HK-2 (cell line): Measurements from ENCODE around the gene HTT-AS.

ENCODE experiments used
- DNase-seq: peaks from one replicate; pipeline ENCODE4 v3.0.0-alpha.2; 2018; ENCODE audit not compliant: unreplicated experiment

The HTT-AS gene

DNA sequence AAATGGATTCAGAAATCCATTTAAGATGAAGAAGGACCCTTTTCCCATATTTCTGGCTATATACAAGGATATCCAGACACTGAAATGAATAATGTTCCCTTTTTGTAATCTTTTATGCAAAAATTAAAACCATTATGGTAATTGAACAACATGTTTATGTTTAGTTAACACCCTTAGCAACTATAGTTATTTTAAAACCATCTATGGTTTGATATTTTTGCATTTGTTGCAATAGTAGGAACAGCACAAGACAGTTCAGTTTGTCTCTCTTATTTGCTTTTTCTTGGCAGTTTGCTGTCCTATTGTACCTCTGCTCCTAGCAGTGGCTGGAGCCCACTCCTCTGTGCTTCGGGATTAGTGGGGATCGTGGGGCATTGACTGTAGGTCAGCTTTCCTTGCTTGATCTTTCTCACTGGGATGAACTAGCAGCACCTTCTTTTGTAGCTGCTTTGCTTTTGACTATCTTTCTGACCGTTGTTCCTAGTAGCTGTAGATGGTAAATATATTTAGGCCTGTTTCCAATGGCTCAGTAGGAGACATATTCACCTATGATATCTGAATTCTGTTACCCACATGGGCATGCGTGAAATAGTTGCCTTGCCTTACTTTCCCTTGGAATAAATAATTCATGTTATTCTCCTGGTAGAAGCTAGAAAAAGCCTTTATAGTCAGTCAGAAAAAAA lies 12.9 kb upstream of the HTT-AS start:
- no peak for DNase-seq

DNA sequence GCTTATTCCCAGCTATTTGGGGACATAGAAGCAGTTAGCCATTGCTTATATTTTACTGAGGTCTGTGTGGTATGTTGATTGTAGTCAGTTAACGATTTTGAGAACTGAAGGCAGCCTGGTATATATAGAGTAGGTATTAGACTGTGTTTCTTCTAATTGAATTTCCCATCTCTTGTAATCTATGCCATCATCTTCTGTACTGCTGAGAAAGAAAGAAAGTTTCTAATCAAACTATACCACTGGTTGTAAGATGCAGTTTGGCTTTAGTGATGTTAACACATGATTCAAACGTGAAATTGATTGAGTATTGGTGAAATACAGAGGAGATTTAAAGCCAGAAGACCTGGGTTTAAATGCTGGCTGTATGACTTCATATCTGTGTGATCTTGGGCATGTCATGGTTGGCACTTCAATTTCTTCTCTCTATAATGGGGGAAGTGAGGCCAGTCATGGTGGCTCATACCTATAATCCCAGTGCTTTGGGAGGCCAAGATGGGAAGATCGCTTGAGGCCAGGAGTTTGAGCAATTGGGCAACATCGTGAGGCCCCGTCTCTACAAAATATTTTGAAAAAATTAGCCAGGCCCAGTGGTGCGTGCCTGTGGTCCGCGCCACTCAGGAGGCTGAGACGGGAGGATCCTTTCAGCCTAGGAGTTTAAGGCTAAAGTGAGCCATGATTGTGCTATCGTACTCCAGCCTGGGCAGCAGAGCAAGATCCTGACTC lies 11.8 kb upstream of the HTT-AS start:
- DNase-seq: no peak

DNA sequence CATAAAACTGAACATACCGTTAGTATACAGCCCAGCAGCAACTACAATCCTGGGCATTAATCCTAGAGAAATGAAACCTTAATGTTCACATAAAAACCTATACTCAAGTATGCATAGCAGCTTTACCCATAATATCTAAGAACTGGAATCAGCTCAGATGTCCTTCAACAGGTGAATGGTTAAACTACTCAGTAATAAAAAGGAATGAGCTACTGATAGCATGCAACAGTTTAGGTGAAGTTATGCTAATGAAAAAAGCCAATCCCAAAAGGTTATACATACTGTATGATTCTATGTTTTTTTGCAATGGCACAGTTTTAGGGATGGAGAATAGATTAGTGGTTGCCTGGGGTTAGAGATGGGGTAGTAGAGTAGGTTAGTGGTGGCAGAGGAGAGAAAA lies 9.4 kb upstream of the HTT-AS start:
- no peak for DNase-seq

DNA sequence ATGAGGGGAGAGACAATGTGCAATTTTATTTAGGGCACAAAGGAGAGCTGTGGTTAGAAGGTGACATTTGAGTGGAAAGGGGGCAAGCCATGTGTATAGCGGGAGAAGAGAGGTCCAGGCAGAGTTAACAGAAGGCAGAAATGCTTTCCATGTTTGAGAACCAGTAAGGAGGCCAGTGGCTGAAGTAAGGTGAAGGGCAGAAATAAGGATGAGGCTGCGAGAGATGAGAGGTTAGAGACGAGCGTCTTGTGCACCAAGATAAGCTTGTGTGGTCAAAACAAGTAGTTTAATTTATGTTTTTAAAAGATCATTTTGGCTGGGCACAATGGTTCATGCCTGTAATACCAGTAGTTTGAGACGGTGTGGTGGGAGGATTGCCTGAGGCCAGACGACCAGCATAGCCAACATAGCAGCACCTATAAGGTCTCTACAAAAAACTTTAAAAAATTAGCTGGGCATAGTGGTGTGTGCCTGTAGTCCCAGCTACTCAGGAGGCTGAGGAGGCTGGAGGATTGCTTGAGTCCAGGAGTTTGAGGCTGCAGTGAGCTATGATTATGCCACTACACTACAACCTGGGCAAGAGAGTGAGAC lies 8.7 kb upstream of the HTT-AS start:
- DNase-seq: no peak

DNA sequence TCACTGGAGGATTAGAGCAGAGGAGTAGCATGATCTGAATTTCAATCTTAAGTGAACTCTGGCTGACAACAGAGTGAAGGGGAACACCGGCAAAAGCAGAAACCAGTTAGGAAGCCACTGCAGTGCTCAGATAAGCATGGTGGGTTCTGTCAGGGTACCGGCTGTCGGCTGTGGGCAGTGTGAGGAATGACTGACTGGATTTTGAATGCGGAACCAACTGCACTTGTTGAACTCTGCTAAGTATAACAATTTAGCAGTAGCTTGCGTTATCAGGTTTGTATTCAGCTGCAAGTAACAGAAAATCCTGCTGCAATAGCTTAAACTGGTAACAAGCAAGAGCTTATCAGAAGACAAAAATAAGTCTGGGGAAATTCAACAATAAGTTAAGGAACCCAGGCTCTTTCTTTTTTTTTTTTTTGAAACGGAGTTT lies 5.4 kb upstream of the HTT-AS start:
- DNase-seq: no peak

DNA sequence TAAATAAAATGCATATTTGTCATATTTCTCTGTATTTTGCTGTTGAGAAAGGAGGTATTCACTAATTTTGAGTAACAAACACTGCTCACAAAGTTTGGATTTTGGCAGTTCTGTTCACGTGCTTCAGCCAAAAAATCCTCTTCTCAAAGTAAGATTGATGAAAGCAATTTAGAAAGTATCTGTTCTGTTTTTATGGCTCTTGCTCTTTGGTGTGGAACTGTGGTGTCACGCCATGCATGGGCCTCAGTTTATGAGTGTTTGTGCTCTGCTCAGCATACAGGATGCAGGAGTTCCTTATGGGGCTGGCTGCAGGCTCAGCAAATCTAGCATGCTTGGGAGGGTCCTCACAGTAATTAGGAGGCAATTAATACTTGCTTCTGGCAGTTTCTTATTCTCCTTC lies 3.5 kb upstream of the HTT-AS start:
- DNase-seq: no peak

DNA sequence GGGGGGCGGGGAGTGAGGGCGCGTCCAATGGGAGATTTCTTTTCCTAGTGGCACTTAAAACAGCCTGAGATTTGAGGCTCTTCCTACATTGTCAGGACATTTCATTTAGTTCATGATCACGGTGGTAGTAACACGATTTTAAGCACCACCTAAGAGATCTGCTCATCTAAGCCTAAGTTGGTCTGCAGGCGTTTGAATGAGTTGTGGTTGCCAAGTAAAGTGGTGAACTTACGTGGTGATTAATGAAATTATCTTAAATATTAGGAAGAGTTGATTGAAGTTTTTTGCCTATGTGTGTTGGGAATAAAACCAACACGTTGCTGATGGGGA lies 1.3 kb upstream of the HTT-AS start:
- DNase-seq: no peak

DNA sequence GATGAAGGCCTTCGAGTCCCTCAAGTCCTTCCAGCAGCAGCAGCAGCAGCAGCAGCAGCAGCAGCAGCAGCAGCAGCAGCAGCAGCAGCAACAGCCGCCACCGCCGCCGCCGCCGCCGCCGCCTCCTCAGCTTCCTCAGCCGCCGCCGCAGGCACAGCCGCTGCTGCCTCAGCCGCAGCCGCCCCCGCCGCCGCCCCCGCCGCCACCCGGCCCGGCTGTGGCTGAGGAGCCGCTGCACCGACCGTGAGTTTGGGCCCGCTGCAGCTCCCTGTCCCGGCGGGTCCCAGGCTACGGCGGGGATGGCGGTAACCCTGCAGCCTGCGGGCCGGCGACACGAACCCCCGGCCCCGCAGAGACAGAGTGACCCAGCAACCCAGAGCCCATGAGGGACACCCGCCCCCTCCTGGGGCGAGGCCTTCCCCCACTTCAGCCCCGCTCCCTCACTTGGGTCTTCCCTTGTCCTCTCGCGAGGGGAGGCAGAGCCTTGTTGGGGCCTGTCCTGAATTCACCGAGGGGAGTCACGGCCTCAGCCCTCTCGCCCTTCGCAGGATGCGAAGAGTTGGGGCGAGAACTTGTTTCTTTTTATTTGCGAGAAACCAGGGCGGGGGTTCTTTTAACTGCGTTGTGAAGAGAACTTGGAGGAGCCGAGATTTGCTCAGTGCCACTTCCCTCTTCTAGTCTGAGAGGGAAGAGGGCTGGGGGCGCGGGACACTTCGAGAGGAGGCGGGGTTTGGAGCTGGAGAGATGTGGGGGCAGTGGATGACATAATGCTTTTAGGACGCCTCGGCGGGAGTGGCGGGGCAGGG lies 711 bp upstream of the HTT-AS start:
- peak; percentile 83 for DNase-seq

DNA sequence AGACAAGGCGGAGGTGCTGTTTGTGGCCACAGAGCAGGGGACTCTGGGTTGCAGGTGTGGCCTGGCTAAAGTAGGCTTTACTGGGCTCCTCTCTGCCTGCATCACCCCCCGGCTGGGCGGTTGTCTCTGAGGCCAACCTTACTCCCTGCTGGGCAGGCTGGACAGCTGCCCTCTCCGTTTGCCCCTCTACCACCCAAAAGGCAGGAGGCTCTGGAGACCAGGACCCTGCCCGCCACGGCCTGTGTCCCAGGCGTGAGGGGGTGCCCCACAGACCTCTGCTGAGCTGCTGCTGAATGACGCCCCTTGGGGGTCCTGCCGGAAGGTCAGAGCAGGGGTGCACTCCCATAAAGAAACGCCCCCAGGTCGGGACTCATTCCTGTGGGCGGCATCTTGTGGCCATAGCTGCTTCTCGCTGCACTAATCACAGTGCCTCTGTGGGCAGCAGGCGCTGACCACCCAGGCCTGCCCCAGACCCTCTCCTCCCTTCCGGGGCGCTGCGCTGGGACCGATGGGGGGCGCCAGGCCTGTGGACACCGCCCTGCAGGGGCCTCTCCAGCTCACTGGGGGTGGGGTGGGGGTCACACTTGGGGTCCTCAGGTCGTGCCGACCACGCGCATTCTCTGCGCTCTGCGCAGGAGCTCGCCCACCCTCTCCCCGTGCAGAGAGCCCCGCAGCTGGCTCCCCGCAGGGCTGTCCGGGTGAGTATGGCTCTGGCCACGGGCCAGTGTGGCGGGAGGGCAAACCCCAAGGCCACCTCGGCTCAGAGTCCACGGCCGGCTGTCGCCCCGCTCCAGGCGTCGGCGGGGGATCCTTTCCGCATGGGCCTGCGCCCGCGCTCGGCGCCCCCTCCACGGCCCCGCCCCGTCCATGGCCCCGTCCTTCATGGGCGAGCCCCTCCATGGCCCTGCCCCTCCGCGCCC lies 920 bp downstream of the HTT-AS start:
- no peak for DNase-seq

DNA sequence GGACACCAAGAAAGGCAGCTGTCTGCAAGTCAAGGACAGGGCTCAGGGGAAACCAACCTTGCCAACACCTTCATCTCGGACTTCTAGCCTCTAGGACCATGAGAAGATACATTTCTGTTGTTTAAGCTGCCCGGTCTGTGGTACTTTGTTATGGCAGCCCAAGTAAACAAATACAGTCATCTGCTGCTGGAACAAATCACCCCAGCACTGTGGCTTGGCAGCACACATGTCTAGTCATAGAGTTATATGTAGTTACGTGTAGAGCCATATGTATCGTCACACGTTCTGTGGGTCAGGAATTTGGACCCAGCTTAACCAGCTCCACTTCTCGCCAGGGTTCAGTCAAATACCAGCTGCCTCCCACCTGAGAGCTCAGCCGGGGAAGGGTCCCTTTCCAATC lies 2.5 kb downstream of the HTT-AS start:
- no peak for DNase-seq

DNA sequence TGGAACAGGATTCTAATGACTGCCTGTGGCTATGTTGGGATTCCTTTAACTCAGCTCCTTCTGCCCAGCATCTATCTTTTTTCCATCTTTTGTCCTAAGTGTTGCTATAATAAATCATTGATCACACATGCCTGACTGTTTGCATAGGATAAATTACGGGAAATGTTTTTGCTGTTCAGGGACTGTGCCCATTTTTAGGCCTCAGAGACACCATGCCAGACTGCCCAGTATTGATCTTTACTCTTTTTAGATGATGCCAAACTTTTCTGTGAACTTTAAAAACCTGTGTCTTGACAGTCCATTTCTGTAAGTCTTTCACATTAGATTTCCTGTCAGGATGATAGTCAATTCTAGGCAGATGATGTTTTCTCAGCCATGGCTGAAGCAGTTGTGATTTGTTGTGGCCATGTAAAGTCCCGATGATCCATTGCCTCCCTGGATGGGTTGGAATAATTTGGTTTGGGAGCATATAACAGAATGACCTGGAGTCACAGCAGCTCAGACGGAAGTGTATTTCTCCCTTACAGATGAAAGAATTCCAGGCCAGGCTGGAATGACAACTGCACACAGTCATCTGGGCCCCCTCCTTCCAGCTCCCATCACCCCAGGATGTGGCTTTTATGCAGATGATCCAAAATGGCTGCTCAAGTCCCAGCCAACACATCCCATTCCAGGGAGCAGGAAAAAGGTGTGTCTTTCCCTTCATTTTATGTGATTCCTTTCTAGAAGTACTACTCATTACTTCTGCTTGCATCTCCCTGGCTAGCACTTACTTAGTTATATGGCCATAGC lies 3.4 kb downstream of the HTT-AS start:
- DNase-seq: peak; percentile 35

DNA sequence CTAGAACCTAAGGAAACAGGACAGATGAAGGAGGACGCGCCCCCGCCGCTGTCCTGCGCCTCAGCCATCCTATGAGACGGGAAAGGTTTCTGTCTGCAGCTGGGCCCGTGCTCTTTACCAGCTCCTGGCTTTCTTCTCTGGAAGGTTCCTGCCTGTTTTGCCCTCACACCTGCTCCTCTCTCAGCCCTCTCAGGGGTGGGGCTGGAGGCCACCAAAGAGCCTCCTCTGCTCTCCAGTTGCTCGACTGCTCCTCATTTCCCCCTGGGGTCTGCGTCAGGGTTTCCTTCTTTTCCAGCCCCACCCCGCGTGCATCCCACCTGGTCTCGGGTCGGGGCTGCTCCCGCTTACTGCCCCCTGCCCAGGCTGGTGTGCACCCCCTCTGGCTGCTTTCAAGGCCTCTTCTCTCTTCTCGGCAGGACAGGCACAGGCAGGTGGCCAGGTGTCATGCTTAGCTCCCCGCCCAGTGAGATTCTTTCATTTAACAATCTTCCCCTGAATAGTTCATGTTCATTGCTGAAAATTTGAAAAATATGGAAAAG lies 4.6 kb downstream of the HTT-AS start:
- DNase-seq: no peak

DNA sequence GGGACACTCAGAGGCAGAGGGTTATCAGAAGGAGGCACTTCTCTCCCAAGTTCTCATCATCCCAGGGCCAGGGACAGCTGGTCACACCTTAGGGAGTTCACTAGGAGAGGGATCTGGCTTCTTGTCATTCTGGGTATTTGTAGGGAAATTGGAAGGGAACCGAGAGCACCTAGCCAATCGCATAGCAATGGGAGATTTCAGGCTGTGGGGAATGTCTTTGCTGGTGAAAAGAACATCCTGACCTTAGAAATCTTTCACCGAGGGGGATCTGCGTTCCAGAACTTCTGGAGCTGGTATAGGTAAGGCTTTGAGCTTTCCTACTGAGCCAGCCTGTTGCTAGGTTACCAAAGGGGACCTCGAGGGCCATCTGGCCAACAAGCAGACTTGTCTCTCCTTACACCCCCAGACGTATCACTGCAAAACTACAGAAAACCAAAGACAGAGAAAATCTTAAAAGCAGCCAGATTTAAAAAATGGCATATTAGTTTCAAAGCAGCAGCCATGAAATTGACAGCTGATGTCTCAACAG lies 6.8 kb downstream of the HTT-AS start:
- DNase-seq: no peak

DNA sequence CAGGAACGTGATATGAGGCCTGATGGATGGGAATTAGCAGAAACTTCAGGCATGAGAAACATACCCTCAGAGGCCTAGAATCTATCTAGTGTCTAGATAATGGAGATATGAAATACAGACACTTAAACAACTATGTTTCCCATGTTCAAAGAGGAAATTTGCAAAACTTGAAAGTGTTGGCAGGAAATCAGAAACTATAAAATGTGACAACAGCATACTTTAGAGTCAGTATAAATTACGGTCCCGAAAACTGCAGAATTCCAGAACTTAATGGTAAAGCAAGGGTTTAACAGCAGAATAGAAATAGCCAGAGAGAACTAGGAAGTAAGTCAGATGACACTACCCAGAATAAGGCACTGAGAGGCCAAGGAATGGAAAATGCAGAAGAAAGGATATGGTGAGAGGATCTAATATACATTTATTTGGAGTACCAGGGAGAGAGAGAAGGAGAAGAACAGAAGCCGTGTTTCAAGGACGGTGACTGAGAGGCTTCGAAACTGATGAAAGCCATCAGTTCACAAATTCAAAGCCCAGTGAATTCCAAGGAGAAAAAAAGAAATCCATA lies 7.4 kb downstream of the HTT-AS start:
- no peak for DNase-seq

DNA sequence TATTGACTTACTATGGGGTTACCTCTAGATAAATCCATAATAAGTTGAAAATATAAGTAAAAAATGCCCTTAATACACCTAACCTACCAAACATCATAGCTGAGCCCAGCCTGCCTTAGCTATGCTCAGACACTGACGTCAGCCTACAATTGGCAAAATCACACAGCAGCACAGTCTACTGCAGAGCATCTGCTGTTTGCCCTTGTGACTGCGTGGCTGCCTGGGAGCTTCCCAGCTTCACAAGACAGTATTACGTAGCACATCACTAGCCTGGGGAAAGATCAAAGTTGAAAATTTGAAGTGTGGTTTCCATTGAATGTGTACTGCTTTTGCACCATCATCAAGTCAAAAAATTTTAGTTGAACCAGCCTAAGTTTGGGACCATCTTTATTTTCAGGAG lies 8.8 kb downstream of the HTT-AS start:
- no peak for DNase-seq

DNA sequence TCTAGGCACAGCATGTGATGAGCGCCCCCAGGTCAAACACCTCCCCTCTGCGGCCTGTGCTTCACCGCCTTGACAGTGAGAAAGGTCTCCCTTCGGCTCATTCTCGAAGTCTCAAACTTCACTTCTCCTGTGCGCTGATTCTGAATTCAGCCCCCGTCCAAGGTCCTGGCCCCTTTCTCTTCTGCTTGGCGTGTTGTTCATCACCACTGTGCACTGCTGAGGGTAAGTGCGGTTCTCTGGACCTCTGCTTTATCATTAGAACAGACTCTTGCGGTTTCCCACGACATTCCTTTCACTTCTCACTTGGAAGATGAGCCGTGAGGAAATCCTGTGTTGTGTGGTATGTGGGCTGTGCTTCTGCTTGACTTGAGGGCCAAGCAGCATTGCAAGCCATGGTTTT lies 11.9 kb downstream of the HTT-AS start:
- DNase-seq: peak; percentile 48

DNA sequence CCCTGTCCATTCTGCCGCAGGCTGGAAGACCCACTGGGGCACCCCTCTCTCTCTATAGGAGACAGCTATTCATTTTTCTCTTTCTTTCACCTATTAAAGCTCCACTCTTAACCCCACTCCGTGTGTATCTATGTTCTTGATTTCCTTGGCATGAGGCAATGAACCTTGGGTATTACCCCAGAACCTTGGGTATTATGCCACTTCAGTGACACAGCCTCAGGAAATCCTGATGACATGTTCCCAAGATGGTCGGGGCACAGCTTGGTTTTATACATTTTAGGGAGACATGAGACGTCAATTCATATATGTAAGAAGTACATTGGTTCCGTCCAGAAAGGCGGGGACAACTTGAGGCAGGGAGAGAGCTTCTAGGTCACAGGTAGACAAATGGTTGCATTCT lies 13.4 kb downstream of the HTT-AS start:
- no peak for DNase-seq

DNA sequence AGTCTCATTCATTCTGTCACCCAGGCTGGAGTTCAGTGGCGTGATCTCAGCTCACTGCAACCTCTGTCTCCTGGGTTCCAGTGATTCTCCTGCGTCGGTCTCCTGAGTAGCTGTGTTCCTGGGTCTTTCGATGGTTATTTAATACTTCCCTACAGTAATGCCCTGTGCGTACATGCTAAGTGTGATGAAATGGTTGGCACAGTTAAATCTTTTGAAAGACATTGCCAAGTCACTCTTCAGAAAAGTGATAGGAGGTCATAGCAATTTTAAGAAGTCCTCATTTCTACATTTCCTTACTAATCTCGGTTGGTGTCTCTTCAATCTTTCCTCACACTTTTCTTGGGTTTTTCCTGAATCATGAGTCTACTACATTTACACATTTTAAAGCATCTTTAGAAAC lies 14.4 kb downstream of the HTT-AS start:
- DNase-seq: no peak

DNA sequence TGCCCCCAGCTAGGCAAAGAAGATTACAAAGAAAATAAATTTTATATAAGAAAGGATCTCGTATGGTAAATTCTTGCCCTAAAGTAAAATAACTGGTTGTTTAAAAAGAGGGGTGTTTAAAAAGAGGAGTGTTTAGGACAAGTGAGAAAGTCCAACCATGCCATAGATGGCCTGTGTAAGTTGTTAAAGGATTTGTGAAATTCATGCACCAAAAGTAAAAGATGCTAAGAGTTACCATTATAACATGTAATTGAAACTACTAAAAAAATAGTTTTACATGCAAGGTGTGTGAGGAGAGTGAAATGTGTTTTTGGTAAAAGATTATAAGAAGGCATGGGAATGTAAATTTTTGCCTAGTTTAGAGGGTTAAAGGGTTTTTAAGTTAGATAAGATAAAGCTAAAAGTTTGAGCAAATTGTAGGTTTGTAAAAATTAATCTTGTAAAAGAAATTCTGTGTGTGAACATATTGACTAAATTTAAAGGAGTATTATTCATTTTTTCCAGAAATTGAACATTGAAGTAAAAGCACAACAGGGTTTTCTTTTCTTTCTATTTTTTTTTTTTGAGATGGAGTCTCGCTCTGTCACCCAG lies 20.1 kb downstream of the HTT-AS start:
- no peak for DNase-seq
